Neural cell (in vitro differentiated cells): ENCODE measurements around the gene ERGIC3. TPM values are rescaled to one million over a fixed set of nuclear protein-coding genes. Genes with fewer than 3 reads are reported as not detected.
"Not testable (repeated sequence)": the region's sequence is repeated elsewhere in the genome, so short reads cannot be mapped to it uniquely, and the experiment has no call there.

ENCODE experiments used
- H2AFZ ChIP-seq: fragments of 200-600, 300-800 bp; sonication (generic), shearing (Covaris generic); 2 replicates; pipeline ENCODE4 v1.6.0; 2014; ENCODE audit warnings: low read depth, mild to moderate bottlenecking, antibody characterized with exemption, low read length, moderate library complexity
- H3F3A ChIP-seq: fragments of 200-600 bp; shearing (Covaris generic); 2 replicates; pipeline ENCODE4 v1.6.1; 2016; ENCODE audit warnings: mild to moderate bottlenecking, moderate library complexity, mixed read lengths, antibody characterized with exemption, low read length; ENCODE audit not compliant: insufficient read depth, poor library complexity, severe bottlenecking
- H3K27ac ChIP-seq: fragments of 200-600, 300-800 bp; sonication (generic), shearing (Covaris generic); 2 replicates; pipeline ENCODE4 v1.5.1; 2014; ENCODE audit warnings: mild to moderate bottlenecking, low read length, moderate library complexity
- H3K27me3 ChIP-seq: fragments of 300-800, 200-600 bp; sonication (generic), shearing (Covaris generic); 2 replicates; pipeline ENCODE4 v1.6.0; 2014; ENCODE audit warnings: mild to moderate bottlenecking, low read depth, low read length, moderate library complexity; ENCODE audit not compliant: insufficient read depth
- H3K36me3 ChIP-seq: fragments of 300-800, 200-600 bp; sonication (generic), shearing (Covaris generic); 2 replicates; pipeline ENCODE4 v1.5.1; 2014; ENCODE audit warnings: mild to moderate bottlenecking, antibody characterized with exemption, low read length, moderate library complexity; ENCODE audit not compliant: insufficient read depth
- H3K4me2 ChIP-seq: fragments of 300-800, 200-600 bp; sonication (generic), shearing (Covaris generic); 2 replicates; pipeline ENCODE4 v1.6.0; 2014; ENCODE audit warnings: mild to moderate bottlenecking, low read length
- H3K4me3 ChIP-seq: fragments of 300-800, 200-600 bp; sonication (generic), shearing (Covaris generic); 2 replicates; pipeline ENCODE4 v1.5.1; 2014; ENCODE audit warnings: mild to moderate bottlenecking, low read length, moderate library complexity
- H3K79me2 ChIP-seq: fragments of 200-600 bp; shearing (Covaris generic); replicated peaks from 2 replicates; pipeline ENCODE4 v1.6.0; 2014; ENCODE audit warnings: mild to moderate bottlenecking, low read length, moderate library complexity; ENCODE audit not compliant: insufficient read depth
- H3K9ac ChIP-seq: fragments of 300-800, 200-600 bp; sonication (generic), shearing (Covaris generic); 2 replicates; pipeline ENCODE4 v1.6.1; 2016; ENCODE audit warnings: mild to moderate bottlenecking, low read length, mixed read lengths
- H3K9me2 ChIP-seq: fragments of 200-600 bp; shearing (Covaris generic); 2 replicates; pipeline ENCODE4 v1.6.1; 2016; ENCODE audit warnings: mild to moderate bottlenecking, low read length, mixed read lengths; ENCODE audit not compliant: insufficient read depth
- H3K9me3 ChIP-seq: fragments of 200-600, 300-800 bp; sonication (generic), shearing (Covaris generic); 2 replicates; pipeline ENCODE4 v1.6.1; 2016; ENCODE audit warnings: mild to moderate bottlenecking, mixed run types, low read length, moderate library complexity, mixed read lengths
- H4K20me1 ChIP-seq: fragments of 200-600 bp; shearing (Covaris generic); 2 replicates; pipeline ENCODE4 v1.6.1; 2016; ENCODE audit warnings: mild to moderate bottlenecking, mixed run types; ENCODE audit not compliant: insufficient read depth
- CTCF ChIP-seq: fragments of 450-650 bp; IDR thresholded peaks from 2 replicates; pipeline ENCODE4 v1.5.1; 2014; ENCODE audit warnings: antibody characterized with exemption, mild to moderate bottlenecking, moderate library complexity; ENCODE audit not compliant: poor library complexity, severe bottlenecking
- EP300 ChIP-seq: fragments of 450-650 bp; conservative IDR thresholded peaks from 2 replicates; pipeline ENCODE4 v1.6.1; 2014; ENCODE audit warnings: antibody characterized with exemption, mild to moderate bottlenecking, moderate library complexity; ENCODE audit not compliant: poor library complexity, severe bottlenecking
- EZH2 ChIP-seq: fragments of 200-600, 300-800 bp; shearing (Covaris generic), sonication (generic); IDR thresholded peaks from 2 replicates; pipeline ENCODE4 v1.6.1; 2014; ENCODE audit warnings: antibody characterized with exemption, low read length, borderline replicate concordance, mild to moderate bottlenecking; ENCODE audit not compliant: insufficient read depth, poor library complexity, severe bottlenecking
- MXI1 ChIP-seq: fragments of 450-650 bp; conservative IDR thresholded peaks from 2 replicates; pipeline ENCODE4 v1.6.1; 2014; ENCODE audit warnings: antibody characterized with exemption, mild to moderate bottlenecking; ENCODE audit not compliant: poor library complexity, severe bottlenecking
- POLR2AphosphoS5 ChIP-seq: IDR thresholded peaks from 2 replicates; pipeline ENCODE4 v1.6.1; 2012
- RAD21 ChIP-seq: fragments of 450-650 bp; conservative IDR thresholded peaks from 2 replicates; pipeline ENCODE4 v1.6.1; 2014; ENCODE audit warnings: antibody characterized with exemption, mild to moderate bottlenecking, moderate library complexity
- REST ChIP-seq: IDR thresholded peaks from 2 replicates; pipeline ENCODE4 v1.6.1; 2012; ENCODE audit warnings: borderline replicate concordance
- SMC3 ChIP-seq: fragments of 450-650 bp; conservative IDR thresholded peaks from 2 replicates; pipeline ENCODE4 v1.6.1; 2014; ENCODE audit warnings: antibody characterized with exemption, mild to moderate bottlenecking, moderate library complexity; ENCODE audit not compliant: poor library complexity
- TAF1 ChIP-seq: IDR thresholded peaks from 2 replicates; pipeline ENCODE4 v1.6.1; 2012; ENCODE audit warnings: low read depth
- polyA plus RNA-seq: library from polyadenylated mRNA; depleted of rRNA; stranded (reverse); fragments of >200 nt; gene quantifications from 2 replicates; pipeline ENCODE4 v1.2.3, GENCODE V29; 2014

ERGIC3 gene
- polyA plus RNA-seq, 1 donor from 2014 or later: 385 TPM

GRCh38 chr20:35552914-35553313 is 11.0 kb downstream of the ERGIC3 start:
- no peaks in the 10 kb centered on the region for H3K27me3 ChIP-seq
- H3F3A ChIP-seq: no peaks in the 10 kb centered on the region
- no peak for TF ChIP-seq POLR2AphosphoS5
- TF ChIP-seq EZH2: no peak
- TF ChIP-seq REST: no peak
- no peak for TF ChIP-seq RAD21
- TF ChIP-seq EP300: no peak
- TF ChIP-seq SMC3: no peak
- no peak for TF ChIP-seq MXI1
- TF ChIP-seq CTCF: no peak
- no peak for TF ChIP-seq TAF1
- no peaks in the 10 kb centered on the region for H3K9me2 ChIP-seq
- H4K20me1 ChIP-seq: no peaks in the 10 kb centered on the region
- no peaks in the 10 kb centered on the region for H3K9me3 ChIP-seq
- H2AFZ ChIP-seq: no peak overlapping the region
- no peak overlapping the region for H3K27ac ChIP-seq
- H3K4me2 ChIP-seq: no peak overlapping the region
- no peaks in the 10 kb centered on the region for H3K79me2 ChIP-seq
- H3K36me3 ChIP-seq: no peaks in the 10 kb centered on the region
- no peak overlapping the region for H3K4me3 ChIP-seq
- H3K9ac ChIP-seq: no peak overlapping the region

GRCh38 chr20:35555461-35555860 is 13.6 kb downstream of the ERGIC3 start:
- not testable (repeated sequence) for H3K27me3 ChIP-seq, H3K9me3 ChIP-seq, H2AFZ ChIP-seq, H3F3A ChIP-seq, H3K4me3 ChIP-seq, H3K9me2 ChIP-seq, H3K79me2 ChIP-seq, H3K9ac ChIP-seq, H4K20me1 ChIP-seq, H3K27ac ChIP-seq, H3K4me2 ChIP-seq, H3K36me3 ChIP-seq

- no peak overlapping the region for H3K9ac ChIP-seq
- H3K36me3 ChIP-seq: no peaks in the 10 kb centered on the region
- no peak overlapping the region for H3K27ac ChIP-seq
- H2AFZ ChIP-seq: no peak overlapping the region
- H3K9me2 ChIP-seq: no peaks in the 10 kb centered on the region
- no peaks in the 10 kb centered on the region for H3K27me3 ChIP-seq
- no peaks in the 10 kb centered on the region for H4K20me1 ChIP-seq
- H3F3A ChIP-seq: no peaks in the 10 kb centered on the region
- H3K4me3 ChIP-seq: no peak overlapping the region
- no peaks in the 10 kb centered on the region for H3K9me3 ChIP-seq
- no peaks in the 10 kb centered on the region for H3K79me2 ChIP-seq
- no peak overlapping the region for H3K4me2 ChIP-seq
- no peak for TF ChIP-seq EP300
- no peak for TF ChIP-seq POLR2AphosphoS5
- no peak for TF ChIP-seq REST
- TF ChIP-seq CTCF: no peak
- no peak for TF ChIP-seq RAD21
- no peak for TF ChIP-seq TAF1
- no peak for TF ChIP-seq SMC3
- no peak for TF ChIP-seq EZH2
These were observed 14.2 kb downstream of the ERGIC3 start for GRCh38 chr20:35555951-35556645.
